ENCODE measurements around the gene KNDC1. TPM values are rescaled to one million over a fixed set of nuclear protein-coding genes. Genes with fewer than 3 reads are reported as not detected.

Gene KNDC1
- total RNA-seq, 2 experiments from 2014 or later = 0.17 to 0.25 TPM

Other genes with a start within 250 kb of the KNDC1 start
- under 1 TPM in 1 of 2 experiments, not detected in 1; 0.19 TPM for gene CFAP46, start 217.6 kb upstream of the KNDC1 start, total RNA-seq
- gene ADGRA1, start 72.3 kb upstream of the KNDC1 start, total RNA-seq = not detected
- not detected for gene UTF1, start 70.0 kb downstream of the KNDC1 start, total RNA-seq
- not detected for gene VENTX, start 77.6 kb downstream of the KNDC1 start, total RNA-seq
- 10 to 100 TPM; 68.5 to 70.1 TPM for gene ADAM8, start 116.6 kb downstream of the KNDC1 start, total RNA-seq
- 10 to 100 TPM; 59.3 to 69.1 TPM for gene TUBGCP2, start 148.7 kb downstream of the KNDC1 start, total RNA-seq
- gene ZNF511, start 148.7 kb downstream of the KNDC1 start, total RNA-seq = 10 to 100 TPM; 80.8 to 82.5 TPM
- not detected for gene CALY, start 176.7 kb downstream of the KNDC1 start, total RNA-seq
- gene PRAP1, start 187.2 kb downstream of the KNDC1 start, total RNA-seq = not detected
- gene FUOM, start 197.8 kb downstream of the KNDC1 start, total RNA-seq = 10 to 100 TPM; 31.2 to 33.7 TPM
- 10 to 100 TPM; 69.6 to 73.5 TPM for gene ECHS1, start 213.1 kb downstream of the KNDC1 start, total RNA-seq
- 1 to 10 TPM; 5.2 to 5.6 TPM for gene PAOX, start 219.0 kb downstream of the KNDC1 start, total RNA-seq
- 10 to 100 TPM; 54.2 to 54.7 TPM for gene MTG1, start 233.9 kb downstream of the KNDC1 start, total RNA-seq

All from activated CD8-positive, alpha-beta memory T cell treated with anti-CD3 and anti-CD28 coated beads for 36 hours (primary cell).